Activated CD4-positive, alpha-beta T cell treated with anti-CD3 and anti-CD28 coated beads, Interleukin-2, amount 10 ng/mL, durations not matched to agents 24 days and 14 days (primary cell): ENCODE measurements around the gene GPR148. TPM values are rescaled to one million over a fixed set of nuclear protein-coding genes. Genes with fewer than 3 reads are reported as not detected.
A peak's percentile ranks its signal among the peaks of the same experiment; 100 is the strongest.
"Not testable (repeated sequence)": the region's sequence is repeated elsewhere in the genome, so short reads cannot be mapped to it uniquely, and the experiment has no call there.

Experiments used
- DNase-seq: peaks from one replicate; pipeline ENCODE4 v3.0.0; 2022
- H3K27ac Mint-ChIP-seq: one replicate; pipeline ENCODE4 v1.8.0; 2022; ENCODE audit warnings: mild to moderate bottlenecking, mixed read lengths
- H3K27me3 Mint-ChIP-seq: one replicate; pipeline ENCODE4 v1.8.0; 2022; ENCODE audit warnings: mixed read lengths
- H3K36me3 Mint-ChIP-seq: one replicate; pipeline ENCODE4 v1.8.0; 2022; ENCODE audit warnings: low read depth, mild to moderate bottlenecking, mixed read lengths
- H3K4me1 Mint-ChIP-seq: one replicate; pipeline ENCODE4 v1.8.0; 2021; ENCODE audit warnings: mixed read lengths
- H3K4me3 Mint-ChIP-seq: one replicate; pipeline ENCODE4 v1.8.0; 2022; ENCODE audit warnings: mild to moderate bottlenecking, moderate library complexity, mixed read lengths
- H3K9me3 Mint-ChIP-seq: one replicate; pipeline ENCODE4 v1.8.0; 2021; ENCODE audit warnings: mixed read lengths
- intact Hi-C: fragments of 100-400 bp; cut with micrococcal nuclease; formaldehyde crosslinking; loops from one replicate; pipeline ENCODE4 v1.15.1; 2023
- total RNA-seq: library from RNA; stranded (reverse); gene quantifications from 2 replicates; pipeline ENCODE4 v1.2.3, GENCODE V29; 2022

Gene GPR148
- not detected in 2 replicates for total RNA-seq

- Mint-ChIP-seq H3K27me3 (peaks cover 13% of the 10 kb centered on the region), H3K27ac (no peak within 1 kb of the TSS), H3K9me3 (no peaks in the 10 kb centered on the region), H3K4me3 (peak within 1 kb of the TSS; percentile 81), H3K36me3 (no peaks in the 10 kb centered on the region), H3K4me1 (peaks cover 3% of the 10 kb centered on the region)
- peak; percentile 58 for DNase-seq
- intact Hi-C loops, result no loop called here
These were observed at the start of gene GPR148 for GRCh38 chr2:130728549-130729316. Gene GPR148 (plus strand): TSS chr2:130729070. CDS start chr2:130729152, 82 bp downstream.

GRCh38 chr2:130692041-130692770 is 36.7 kb upstream of the GPR148 start:
- H3K27ac Mint-ChIP-seq, H3K4me3 Mint-ChIP-seq, H3K36me3 Mint-ChIP-seq, DNase-seq, intact Hi-C loops, H3K27me3 Mint-ChIP-seq, H3K9me3 Mint-ChIP-seq, H3K4me1 Mint-ChIP-seq: not testable (repeated sequence)

- H3K27ac Mint-ChIP-seq, intact Hi-C loops, H3K4me3 Mint-ChIP-seq, H3K9me3 Mint-ChIP-seq, H3K36me3 Mint-ChIP-seq, H3K4me1 Mint-ChIP-seq, H3K27me3 Mint-ChIP-seq, DNase-seq: not testable (repeated sequence)
These were observed 35.4 kb upstream of the GPR148 start for GRCh38 chr2:130693474-130693873.

GRCh38 chr2:130703250-130703649 is 25.6 kb upstream of the GPR148 start:
- intact Hi-C loops, H3K9me3 Mint-ChIP-seq, H3K27me3 Mint-ChIP-seq, H3K27ac Mint-ChIP-seq, H3K4me1 Mint-ChIP-seq, H3K4me3 Mint-ChIP-seq, DNase-seq, H3K36me3 Mint-ChIP-seq: not testable (repeated sequence)

- intact Hi-C loops, result not testable (repeated sequence)
These were observed 14.1 kb upstream of the GPR148 start for GRCh38 chr2:130714795-130715194.

GRCh38 chr2:130720036-130720435 is 8.8 kb upstream of the GPR148 start:
- H3K27me3 Mint-ChIP-seq, result peaks cover 9% of the 10 kb centered on the region

More at GRCh38 chr2:130714795-130715194, 14.1 kb upstream of the GPR148 start:
- not testable (repeated sequence) for DNase-seq, H3K27me3 Mint-ChIP-seq, H3K4me3 Mint-ChIP-seq, H3K27ac Mint-ChIP-seq, H3K9me3 Mint-ChIP-seq, H3K4me1 Mint-ChIP-seq, H3K36me3 Mint-ChIP-seq

GRCh38 chr2:130720528-130720927 is 8.3 kb upstream of the GPR148 start:
- peak; percentile 28 for DNase-seq
- Mint-ChIP-seq H3K27me3 (peaks cover 9% of the 10 kb centered on the region), H3K4me3 (no peak overlapping the region), H3K27ac (no peak overlapping the region), H3K4me1 (no peaks in the 10 kb centered on the region), H3K36me3 (no peaks in the 10 kb centered on the region), H3K9me3 (no peaks in the 10 kb centered on the region)
- intact Hi-C loops, result no loop called here

More at GRCh38 chr2:130720036-130720435, 8.8 kb upstream of the GPR148 start:
- H3K4me1 Mint-ChIP-seq, result no peaks in the 10 kb centered on the region
- no peaks in the 10 kb centered on the region for H3K36me3 Mint-ChIP-seq
- no peaks in the 10 kb centered on the region for H3K9me3 Mint-ChIP-seq
- intact Hi-C loops, result no loop called here
- no peak overlapping the region for H3K27ac Mint-ChIP-seq
- peak; percentile 23 for DNase-seq
- H3K4me3 Mint-ChIP-seq, result no peak overlapping the region

GRCh38 chr2:130724455-130724854 is 4.4 kb upstream of the GPR148 start:
- Mint-ChIP-seq H3K27me3 (peaks cover 11% of the 10 kb centered on the region), H3K4me3 (no peak overlapping the region), H3K36me3 (no peaks in the 10 kb centered on the region), H3K9me3 (no peaks in the 10 kb centered on the region), H3K27ac (no peak overlapping the region), H3K4me1 (peaks cover 3% of the 10 kb centered on the region)
- DNase-seq, result no peak
- intact Hi-C loops, result no loop called here

GRCh38 chr2:130726614-130727180 is 2.2 kb upstream of the GPR148 start:
- H3K4me1 Mint-ChIP-seq, result peaks cover 3% of the 10 kb centered on the region
- H3K36me3 Mint-ChIP-seq, result no peaks in the 10 kb centered on the region
- intact Hi-C loops, result loop anchor here (1.0 kb wide), 1 partner anchor 72 kb away; no protein-coding TSS in a partner anchor
- peaks cover 16% of the 10 kb centered on the region for H3K27me3 Mint-ChIP-seq
- no peaks in the 10 kb centered on the region for H3K9me3 Mint-ChIP-seq
- peak overlapping the region; percentile 81 for H3K4me3 Mint-ChIP-seq
- DNase-seq, result peak; percentile 60
- H3K27ac Mint-ChIP-seq, result peak overlapping the region; percentile 61

- intact Hi-C loops, result loop anchor here (1.0 kb wide), 1 partner anchor 71 kb away; no protein-coding TSS in a partner anchor
- Mint-ChIP-seq H3K36me3 (no peaks in the 10 kb centered on the region), H3K4me3 (peak overlapping the region; percentile 81), H3K4me1 (peaks cover 3% of the 10 kb centered on the region), H3K27ac (peak overlapping the region; percentile 61), H3K9me3 (no peaks in the 10 kb centered on the region), H3K27me3 (peaks cover 14% of the 10 kb centered on the region)
- DNase-seq, result peak; percentile 96
These were observed 1.5 kb upstream of the GPR148 start for GRCh38 chr2:130727286-130727924.

- Mint-ChIP-seq H3K9me3 (no peaks in the 10 kb centered on the region), H3K4me3 (peak overlapping the region; percentile 81), H3K36me3 (no peaks in the 10 kb centered on the region), H3K27me3 (peaks cover 13% of the 10 kb centered on the region), H3K4me1 (peaks cover 3% of the 10 kb centered on the region), H3K27ac (no peak overlapping the region)
- intact Hi-C loops, result no loop called here
- peak; percentile 80 for DNase-seq
These were observed 839 bp upstream of the GPR148 start for GRCh38 chr2:130728007-130728454.

GRCh38 chr2:130729322-130730299 is 741 bp downstream of the GPR148 start:
- Mint-ChIP-seq H3K27ac (no peak overlapping the region), H3K4me3 (no peak overlapping the region), H3K27me3 (peaks cover 15% of the 10 kb centered on the region), H3K36me3 (no peaks in the 10 kb centered on the region), H3K4me1 (peaks cover 3% of the 10 kb centered on the region), H3K9me3 (no peaks in the 10 kb centered on the region)
- intact Hi-C loops, result no loop called here
- DNase-seq, result peak; percentile 56

- peak; percentile 38 for DNase-seq
- H3K36me3 Mint-ChIP-seq, H3K27ac Mint-ChIP-seq, H3K4me1 Mint-ChIP-seq, H3K4me3 Mint-ChIP-seq, intact Hi-C loops, H3K9me3 Mint-ChIP-seq: not testable (repeated sequence)
- H3K27me3 Mint-ChIP-seq, result peaks cover 15% of the 10 kb centered on the region
These were observed 3.4 kb downstream of the GPR148 start for GRCh38 chr2:130732257-130732656.
